Sigmoid colon (tissue), 7 donors: Measurements from ENCODE around the gene CHMP4A. TPM values are rescaled to one million over a fixed set of nuclear protein-coding genes. Genes with fewer than 3 reads are reported as not detected.
A peak's percentile ranks its signal among the peaks of the same experiment; 100 is the strongest.

ENCODE experiments used
- DNase-seq: peaks from one replicate; pipeline ENCODE4 v3.0.0-alpha.2; 2019
- H3K27ac ChIP-seq, 4 donors: fragments of 200-600 bp; sonication (generic); one replicate each; pipeline ENCODE4 v1.5.1; 2016 to 2019; ENCODE audit warnings: mild to moderate bottlenecking in 1 of 4
- H3K27me3 ChIP-seq, 3 donors: fragments of 200-600 bp; sonication (generic); one replicate each; pipeline ENCODE4 v1.5.1; 2019; ENCODE audit warnings: mild to moderate bottlenecking in 1 of 3
- H3K36me3 ChIP-seq, 4 donors: fragments of 200-600 bp; sonication (generic); one replicate each; pipeline ENCODE4 v1.5.1; 2016 to 2019
- H3K4me1 ChIP-seq, 4 donors: fragments of 200-600 bp; sonication (generic); one replicate each; pipeline ENCODE4 v1.5.1; 2017 to 2019
- H3K4me3 ChIP-seq, 4 donors: fragments of 200-600 bp; sonication (generic); one replicate each; pipeline ENCODE4 v1.5.1; 2017 to 2019; ENCODE audit warnings: mild to moderate bottlenecking in 2 of 4, moderate library complexity in 1 of 4
- H3K9me3 ChIP-seq, 4 donors: fragments of 200-600 bp in 3 of 4; sonication (generic) in 3 of 4; one replicate each; pipeline versions ENCODE4 v1.5.1 to v1.6.1; 2013 to 2019
- EP300 ChIP-seq, 4 donors: sonication (generic); formaldehyde crosslinking; IDR thresholded peaks; one replicate each; pipeline ENCODE4 v1.6.1; 2017; ENCODE audit warnings: antibody characterized with exemption in 4 of 4
- POLR2A ChIP-seq, 2 donors: fragments of 450-650 bp; IDR thresholded peaks; one replicate each; pipeline ENCODE4 v1.6.1; 2016; ENCODE audit warnings: antibody characterized with exemption in 2 of 2, mild to moderate bottlenecking in 2 of 2, moderate library complexity in 2 of 2
- POLR2AphosphoS5 ChIP-seq, 4 donors: sonication (generic); formaldehyde crosslinking; IDR thresholded peaks; one replicate each; pipeline ENCODE4 v1.6.1; 2017; ENCODE audit warnings: antibody characterized with exemption in 4 of 4
- WGBS, 2 donors: extraction: QIAGEN DNeasy Blood & Tissue Kit; methylation state at CpG; one replicate each; pipeline ENCODE4 v1.1.7; 2013; 5-methylcytosine and 5-hydroxymethylcytosine counted together
- intact Hi-C: fragments of 100-400 bp; cut with DNase I; formaldehyde crosslinking; loops from one replicate; pipeline ENCODE4 v1.15.1; 2023
- polyA plus RNA-seq, 3 donors: library from polyadenylated mRNA; stranded (reverse); fragments of 200-250 nt; gene quantifications; one replicate each; pipeline ENCODE4 v1.2.3, GENCODE V29; 2013
- total RNA-seq, 4 donors: library from RNA; depleted of rRNA; stranded (reverse); fragments of >200 nt; gene quantifications; one replicate each; pipeline ENCODE4 v1.1.0, GENCODE V29; 2016
- TF ChIP-seq, protein P1 (sequence below), 4 experiments: fragments of 450-650 bp in 3 of 4; fragments of 200-600 bp in 1 of 4; IDR thresholded peaks; one replicate each; pipeline ENCODE4 v1.5.1; 2016 to 2019; ENCODE audit warnings: antibody characterized with exemption in 4 of 4, mild to moderate bottlenecking in 3 of 4, moderate library complexity in 2 of 4
- donor health status: healthy with polysubstance abuse.
- donor health status: Bipolar disorder and iron deficiency.
- donor health status: healthy.

The CHMP4A gene
- total and polyA plus RNA-seq, 7 donors, result 65.6 to 149 (median 109) TPM

DNA sequence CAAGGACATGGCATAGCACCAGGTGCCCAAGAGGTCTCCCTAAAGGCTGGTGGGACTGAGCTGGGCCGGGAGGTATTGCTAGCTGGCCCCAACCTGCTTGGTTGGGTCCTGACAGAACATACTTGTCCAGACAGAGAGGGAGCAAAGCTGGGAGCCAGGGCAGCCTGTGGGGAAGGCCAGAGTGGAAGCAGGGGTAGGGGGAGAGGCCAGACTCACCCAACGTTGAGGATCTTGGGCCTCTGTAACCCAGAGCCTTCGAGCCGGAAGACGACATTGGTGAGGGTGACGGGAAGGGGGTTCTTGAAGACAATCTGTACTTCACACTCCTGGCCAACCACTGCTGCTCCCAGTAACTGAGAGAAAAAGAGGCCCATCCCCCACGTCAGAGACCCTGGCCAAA is 40.6 kb upstream of the CHMP4A start:
- H3K27ac ChIP-seq, result no peak overlapping the region
- intact Hi-C loops, result no loop called here
- no peak for DNase-seq
- H3K4me3 ChIP-seq, result no peak overlapping the region
- WGBS, 2 donors, result 90 to 92% methylated on average over 7 of the region's 7 CpGs
- no peaks in the 10 kb centered on the region for H3K4me1 ChIP-seq
- no peaks in the 10 kb centered on the region for H3K27me3 ChIP-seq
- TF ChIP-seq POLR2AphosphoS5 (IDR thresholded peaks at IDR 0.05), result no peak
- TF ChIP-seq EP300 (IDR thresholded peaks at IDR 0.05), result no peak
- TF ChIP-seq POLR2A (IDR thresholded peaks at IDR 0.05), result no peak
- TF ChIP-seq, protein P1, sequence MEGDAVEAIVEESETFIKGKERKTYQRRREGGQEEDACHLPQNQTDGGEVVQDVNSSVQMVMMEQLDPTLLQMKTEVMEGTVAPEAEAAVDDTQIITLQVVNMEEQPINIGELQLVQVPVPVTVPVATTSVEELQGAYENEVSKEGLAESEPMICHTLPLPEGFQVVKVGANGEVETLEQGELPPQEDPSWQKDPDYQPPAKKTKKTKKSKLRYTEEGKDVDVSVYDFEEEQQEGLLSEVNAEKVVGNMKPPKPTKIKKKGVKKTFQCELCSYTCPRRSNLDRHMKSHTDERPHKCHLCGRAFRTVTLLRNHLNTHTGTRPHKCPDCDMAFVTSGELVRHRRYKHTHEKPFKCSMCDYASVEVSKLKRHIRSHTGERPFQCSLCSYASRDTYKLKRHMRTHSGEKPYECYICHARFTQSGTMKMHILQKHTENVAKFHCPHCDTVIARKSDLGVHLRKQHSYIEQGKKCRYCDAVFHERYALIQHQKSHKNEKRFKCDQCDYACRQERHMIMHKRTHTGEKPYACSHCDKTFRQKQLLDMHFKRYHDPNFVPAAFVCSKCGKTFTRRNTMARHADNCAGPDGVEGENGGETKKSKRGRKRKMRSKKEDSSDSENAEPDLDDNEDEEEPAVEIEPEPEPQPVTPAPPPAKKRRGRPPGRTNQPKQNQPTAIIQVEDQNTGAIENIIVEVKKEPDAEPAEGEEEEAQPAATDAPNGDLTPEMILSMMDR (IDR thresholded peaks at IDR 0.05), result no peak
- H3K36me3 ChIP-seq, result no peaks in the 10 kb centered on the region
- no peaks in the 10 kb centered on the region for H3K9me3 ChIP-seq

DNA sequence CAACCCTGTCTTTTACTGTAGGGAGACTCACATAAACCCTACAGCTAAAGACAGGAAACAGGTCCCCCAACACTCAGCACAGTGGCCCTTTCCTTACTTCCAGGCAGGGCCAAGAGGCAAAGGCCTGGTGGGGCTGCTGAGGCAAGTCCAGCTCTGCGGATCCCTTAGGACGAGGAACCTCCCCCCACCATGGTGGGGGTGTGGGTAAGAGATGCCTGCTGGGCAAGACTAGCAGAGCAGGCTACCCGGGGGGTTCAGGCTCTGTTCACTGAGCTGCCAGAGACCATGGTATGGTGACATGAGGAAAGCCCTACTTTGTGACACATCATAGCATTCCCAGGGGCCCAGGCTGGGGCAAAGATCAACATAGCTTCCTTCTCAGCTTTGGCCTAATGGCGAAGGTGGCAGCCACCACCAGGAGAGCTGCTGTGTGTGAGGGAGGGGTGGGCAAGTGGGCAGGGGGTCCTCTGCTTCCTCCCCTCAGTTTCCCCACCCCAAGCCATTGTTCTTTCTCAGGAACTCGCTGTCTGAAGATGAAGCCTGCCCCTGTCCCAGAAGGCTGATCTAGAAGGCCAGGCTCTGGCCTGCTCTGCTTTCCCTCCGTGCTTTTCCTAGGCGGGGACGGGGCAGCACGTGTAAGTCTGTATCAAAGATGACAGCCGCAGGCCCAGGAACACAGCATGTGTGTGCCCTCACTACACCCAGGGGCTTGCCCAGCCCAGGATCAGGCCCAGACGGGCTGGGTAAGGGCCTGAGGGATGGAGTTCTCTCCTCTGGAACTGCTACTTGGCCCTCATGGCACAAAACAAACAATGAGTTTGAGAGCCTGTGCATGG is 39.2 kb upstream of the CHMP4A start:
- WGBS, 2 donors, result 83 to 85% methylated on average over 11 of the region's 11 CpGs

DNA sequence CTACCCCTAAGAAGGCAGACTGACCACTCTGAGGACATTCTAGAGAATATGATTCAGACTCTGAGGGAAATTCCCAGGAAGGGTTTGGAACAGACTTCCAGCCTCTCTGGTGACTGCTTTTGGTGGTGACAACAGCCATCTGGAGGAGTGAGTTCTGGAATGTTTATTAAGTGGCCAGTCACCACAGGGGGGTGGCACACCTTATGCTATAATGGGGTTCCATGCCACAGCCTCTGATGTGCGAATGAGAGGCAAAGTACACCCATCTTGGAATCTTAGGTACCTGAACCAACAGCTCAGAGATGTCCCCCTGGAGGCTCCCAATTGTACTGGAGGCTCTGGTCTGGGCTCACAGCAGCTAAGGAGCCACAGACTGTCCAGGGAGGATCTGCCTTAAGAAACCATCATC is 38.6 kb upstream of the CHMP4A start:
- no peak overlapping the region for H3K4me3 ChIP-seq
- no peaks in the 10 kb centered on the region for H3K36me3 ChIP-seq
- H3K9me3 ChIP-seq, result no peaks in the 10 kb centered on the region
- DNase-seq, result peak; percentile 10
- TF ChIP-seq POLR2A (IDR thresholded peaks at IDR 0.05) (no peak), POLR2AphosphoS5 (IDR thresholded peaks at IDR 0.05) (no peak), EP300 (IDR thresholded peaks at IDR 0.05) (no peak)
- TF ChIP-seq, protein P1 (IDR thresholded peaks at IDR 0.05), result no peak
- no peak overlapping the region for H3K27ac ChIP-seq
- no peaks in the 10 kb centered on the region for H3K27me3 ChIP-seq
- H3K4me1 ChIP-seq, result no peaks in the 10 kb centered on the region
- intact Hi-C loops, result no loop called here
- WGBS, 2 donors, result 93 to 95% methylated on average over 1 of the region's 1 CpG

More for the DNA sequence above, 39.2 kb upstream of the CHMP4A start:
- Histone ChIP-seq H3K27me3 (no peaks in the 10 kb centered on the region), H3K9me3 (no peaks in the 10 kb centered on the region), H3K27ac (no peak overlapping the region), H3K36me3 (no peaks in the 10 kb centered on the region), H3K4me3 (no peak overlapping the region), H3K4me1 (no peaks in the 10 kb centered on the region)
- DNase-seq, result no peak
- no peak for TF ChIP-seq POLR2AphosphoS5 (IDR thresholded peaks at IDR 0.05)
- TF ChIP-seq, protein P1 (IDR thresholded peaks at IDR 0.05), result no peak
- no peak for TF ChIP-seq EP300 (IDR thresholded peaks at IDR 0.05)
- no peak for TF ChIP-seq POLR2A (IDR thresholded peaks at IDR 0.05)
- intact Hi-C loops, result no loop called here

DNA sequence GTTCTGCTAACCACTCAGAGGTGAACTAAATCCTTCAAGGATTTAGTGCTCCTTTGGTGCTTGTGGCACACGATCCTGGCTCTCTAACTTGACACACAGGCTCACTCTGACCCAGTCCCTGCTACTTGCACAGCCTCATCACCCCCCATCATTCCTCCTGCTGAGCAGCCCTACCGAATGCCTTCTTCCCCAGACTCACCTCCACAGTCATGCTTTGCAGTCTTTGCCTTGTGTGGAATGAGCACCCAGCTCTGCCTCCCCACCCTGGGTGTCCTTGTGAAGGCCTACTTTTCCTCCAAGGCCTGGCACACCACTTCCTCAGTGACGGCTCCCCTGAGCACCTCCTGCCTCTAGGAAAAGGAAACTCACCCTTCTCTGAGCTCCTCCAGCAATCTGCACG is 37.1 kb upstream of the CHMP4A start:
- peak; percentile 39 for DNase-seq
- Histone ChIP-seq H3K4me1 (no peaks in the 10 kb centered on the region), H3K9me3 (no peaks in the 10 kb centered on the region), H3K36me3 (no peaks in the 10 kb centered on the region), H3K27me3 (no peaks in the 10 kb centered on the region), H3K27ac (no peak overlapping the region), H3K4me3 (no peak overlapping the region)
- no peak for TF ChIP-seq EP300 (IDR thresholded peaks at IDR 0.05)
- no peak for TF ChIP-seq POLR2AphosphoS5 (IDR thresholded peaks at IDR 0.05)
- TF ChIP-seq, protein P1 (IDR thresholded peaks at IDR 0.05), result no peak
- TF ChIP-seq POLR2A (IDR thresholded peaks at IDR 0.05), result no peak
- 72 to 76% methylated on average over 4 of the region's 4 CpGs for WGBS, 2 donors
- intact Hi-C loops, result no loop called here
